NT2/D1 (cell line): Measurements from ENCODE around the gene POPDC2.

Experiments used
- SUZ12 ChIP-seq: IDR thresholded peaks from 2 replicates; pipeline ENCODE4 v1.6.1; 2011; ENCODE audit not compliant: insufficient read length, insufficient read depth; ENCODE audit errors: extremely low read depth
- YY1 ChIP-seq: IDR thresholded peaks from 2 replicates; pipeline ENCODE4 v1.6.1; 2011; ENCODE audit not compliant: insufficient read length, insufficient read depth
- ZNF274 ChIP-seq: IDR thresholded peaks from 2 replicates; pipeline ENCODE4 v1.6.1; 2011; ENCODE audit warnings: mild to moderate bottlenecking, low read depth, low read length

GRCh38 chr3:119659606-119660291 lies 640 bp downstream of the POPDC2 start:
- TF ChIP-seq SUZ12, result no peak
- no peak for TF ChIP-seq YY1
- TF ChIP-seq ZNF274, result no peak
